Hepatocyte (in vitro differentiated cells): ENCODE measurements around the gene PRKAR1B.

ENCODE experiments used
- CTCF ChIP-seq: fragments of 200-600 bp; sonication (generic); IDR thresholded peaks from 2 replicates; pipeline ENCODE4 v1.5.1; 2016; ENCODE audit warnings: antibody characterized with exemption, mild to moderate bottlenecking; ENCODE audit not compliant: poor library complexity
- EZH2 ChIP-seq: fragments of 200-600 bp; sonication (generic); IDR thresholded peaks from 2 replicates; pipeline ENCODE4 v1.6.1; 2016; ENCODE audit warnings: antibody characterized with exemption, mild to moderate bottlenecking, borderline replicate concordance

- TF ChIP-seq CTCF (no peak), EZH2 (no peak)
Measured at GRCh38 chr7:631291-631711, 95.8 kb downstream of the PRKAR1B start.
